HTERT RPE-1 (cell line): Measurements from ENCODE around the gene DNAJC8.

Source experiments
- in situ Hi-C: fragments of 300-500 bp; cut with MboI; formaldehyde crosslinking; loops from 4 replicates; pipeline ENCODE4 v1.14.3; 2020; ENCODE audit warnings: low sequenced_read_pairs

Gene DNAJC8

DNA sequence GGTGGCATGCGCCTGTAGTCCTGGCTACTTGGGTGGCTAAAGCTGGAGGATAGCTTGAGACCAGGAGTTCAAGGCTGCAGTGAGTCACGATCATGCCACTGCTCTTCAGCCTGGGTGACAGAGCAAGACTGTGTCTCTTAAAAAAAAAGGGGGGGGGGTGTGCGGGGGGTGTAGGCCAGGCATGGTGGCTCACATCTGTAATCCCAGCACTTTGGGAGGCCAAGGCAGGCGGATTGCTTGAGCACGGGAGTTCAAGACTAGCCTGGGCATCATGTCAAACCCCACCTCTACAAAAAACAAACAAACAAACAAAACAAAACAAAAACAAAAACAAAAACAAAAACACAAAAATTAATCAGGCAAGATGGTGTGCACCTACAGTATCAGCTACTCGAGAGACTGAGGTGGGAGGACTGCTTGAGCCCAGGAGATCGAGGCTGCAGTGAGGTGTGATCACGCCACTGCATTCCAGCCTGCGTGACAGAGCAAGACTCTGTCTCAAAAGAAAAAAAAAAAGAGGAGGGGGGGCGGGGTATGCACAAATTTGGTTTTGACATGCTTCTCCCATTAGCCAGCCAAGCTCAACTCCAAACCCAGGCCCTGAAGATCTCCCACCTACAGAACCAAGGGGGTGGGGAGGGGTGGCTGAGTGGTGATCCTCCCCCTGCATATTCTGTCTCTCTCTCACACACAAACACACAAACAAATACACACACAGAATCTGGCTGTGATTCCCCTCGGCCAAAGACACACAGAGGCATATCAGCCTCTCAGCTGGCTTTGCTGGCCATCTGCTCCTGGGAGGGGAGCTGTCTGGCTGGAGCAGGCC is 59.5 kb downstream of the DNAJC8 start:
- in situ Hi-C loops, result no loop called here

DNA sequence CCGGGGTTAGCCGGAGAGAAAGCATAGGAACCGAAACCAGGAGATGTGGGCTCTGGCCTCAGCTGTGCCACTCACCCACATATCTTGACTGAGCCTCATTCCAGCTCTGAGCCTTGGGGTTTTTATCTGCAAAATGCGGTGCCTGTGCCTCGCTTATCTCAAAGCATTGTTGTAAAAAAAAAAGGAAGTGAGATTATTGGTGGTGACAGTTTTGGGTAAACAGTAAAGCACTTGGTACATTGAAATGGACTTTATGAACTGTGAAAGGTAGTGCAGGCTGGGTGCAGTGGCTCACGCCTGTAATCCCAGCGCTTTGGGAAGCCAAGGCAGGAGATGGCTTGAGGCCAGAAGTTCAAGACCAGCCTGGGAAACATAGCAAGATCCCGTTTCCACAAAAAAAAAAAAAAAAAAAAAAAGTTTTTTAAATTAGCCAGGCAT is 60.1 kb downstream of the DNAJC8 start:
- in situ Hi-C loops, result no loop called here

- in situ Hi-C loops, result no loop called here
Observed at GRCh38 chr1:28171246-28171645, 61.6 kb downstream of the DNAJC8 start.

DNA sequence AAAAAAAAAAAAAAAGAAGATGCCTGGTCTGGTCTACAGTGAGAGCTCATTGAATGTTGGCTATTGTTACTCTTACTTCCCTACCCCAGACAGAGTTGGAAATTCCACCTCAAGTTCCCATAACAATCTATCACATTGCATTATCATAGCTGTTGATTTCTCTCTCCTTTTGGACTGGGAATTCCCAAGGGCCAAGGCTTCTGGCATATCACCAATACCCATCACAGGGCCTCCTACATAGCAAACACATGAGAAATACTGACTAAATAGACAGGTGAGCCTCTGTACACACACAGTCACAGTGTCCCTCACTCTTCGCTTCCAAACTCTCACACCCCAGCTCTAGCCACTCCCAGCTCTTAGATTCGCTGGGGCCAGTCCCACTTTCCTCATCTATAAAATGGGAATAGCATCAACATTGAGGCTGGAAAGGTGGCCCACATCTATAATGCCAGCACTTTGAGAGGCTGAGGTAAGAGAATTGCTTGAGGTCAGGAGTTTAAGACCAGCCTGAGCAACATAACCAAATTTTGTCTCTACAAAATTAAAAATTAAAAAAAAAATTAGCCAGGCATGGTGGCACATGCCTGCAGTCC is 62.7 kb downstream of the DNAJC8 start:
- in situ Hi-C loops, result no loop called here

- in situ Hi-C loops, result no loop called here
Observed at GRCh38 chr1:28163496-28164161, 69.2 kb downstream of the DNAJC8 start.

GRCh38 chr1:28162151-28162550 is 70.7 kb downstream of the DNAJC8 start:
- in situ Hi-C loops, result no loop called here

DNA sequence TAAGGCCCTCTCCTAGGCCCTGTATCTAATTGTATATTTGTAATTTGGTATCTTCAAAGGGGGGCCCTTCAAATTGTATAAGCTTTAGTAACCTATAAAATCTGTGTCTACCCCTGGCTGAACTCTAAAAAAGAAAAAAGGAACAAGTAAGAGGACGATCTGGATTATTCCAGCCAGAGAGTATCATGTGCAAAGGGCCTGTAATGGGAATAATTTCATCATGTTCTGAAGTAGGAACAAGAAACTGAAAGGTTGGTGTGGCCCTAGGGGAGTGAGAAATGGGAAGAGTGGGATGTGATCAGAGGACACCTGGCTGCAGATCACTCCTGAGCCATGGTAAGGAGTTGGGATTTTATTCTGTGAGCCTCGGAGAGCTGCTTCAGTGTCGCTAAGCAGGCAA is 71.1 kb downstream of the DNAJC8 start:
- in situ Hi-C loops, result no loop called here

GRCh38 chr1:28160782-28161266 is 72.0 kb downstream of the DNAJC8 start:
- in situ Hi-C loops, result no loop called here

- in situ Hi-C loops, result no loop called here
Observed at GRCh38 chr1:28159680-28160079, 73.1 kb downstream of the DNAJC8 start.

DNA sequence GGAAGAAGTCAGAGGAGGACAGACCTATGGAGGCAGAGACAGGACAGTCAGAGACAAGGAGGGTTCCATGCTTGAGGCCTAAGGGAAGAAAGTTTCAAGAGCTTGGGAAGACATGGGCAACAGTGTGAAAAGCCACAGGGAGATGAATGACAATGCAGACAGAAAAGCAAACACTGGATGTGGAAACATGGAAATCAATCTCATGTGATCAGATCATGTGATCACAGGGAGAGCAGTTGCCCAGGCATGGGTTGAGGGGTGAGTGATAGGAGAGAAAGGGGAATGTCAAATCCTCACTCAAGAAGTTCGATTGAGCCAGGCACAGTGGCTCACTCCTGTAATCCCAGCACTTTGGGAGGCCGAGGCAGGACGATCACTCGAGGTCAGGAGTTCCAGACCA is 73.6 kb downstream of the DNAJC8 start:
- in situ Hi-C loops, result no loop called here

DNA sequence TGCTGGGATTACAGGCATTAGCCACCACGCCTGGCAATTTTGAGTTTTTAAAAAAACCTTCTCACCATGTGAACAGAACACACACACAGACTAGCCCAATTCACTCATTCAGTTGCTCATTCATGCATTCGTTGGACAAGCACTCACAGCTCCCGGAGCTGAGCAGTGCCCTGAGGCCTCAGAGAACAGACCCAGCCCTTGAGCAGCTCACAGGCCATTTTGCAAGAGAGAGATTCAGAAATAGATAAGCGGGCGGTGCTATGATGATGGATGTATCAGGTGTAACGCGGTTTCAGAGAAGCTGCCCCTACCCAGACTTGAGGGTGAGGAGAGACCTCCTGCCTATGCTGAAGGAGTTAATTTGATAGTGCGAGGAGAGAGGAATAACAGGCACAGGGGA is 74.9 kb downstream of the DNAJC8 start:
- in situ Hi-C loops, result no loop called here

DNA sequence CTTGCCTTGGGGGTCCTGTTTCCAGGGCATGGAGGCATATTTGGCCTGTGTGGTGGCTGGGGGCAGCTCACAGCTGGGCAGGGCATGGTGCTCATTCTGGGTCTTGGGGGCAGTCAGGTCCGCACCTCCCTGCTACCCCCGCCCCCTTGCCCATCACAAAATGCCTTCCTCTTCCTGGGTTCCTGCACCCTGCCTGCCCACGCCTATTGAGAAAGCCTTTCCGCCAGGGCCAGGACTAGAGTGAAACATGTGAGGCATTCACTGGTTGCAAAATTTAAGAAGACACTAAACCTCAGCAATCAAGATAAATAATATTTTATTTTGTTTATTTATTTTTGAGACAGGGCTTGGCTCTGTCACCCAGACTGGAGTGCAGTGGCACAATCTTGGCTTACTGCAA is 76.0 kb downstream of the DNAJC8 start:
- in situ Hi-C loops, result no loop called here

DNA sequence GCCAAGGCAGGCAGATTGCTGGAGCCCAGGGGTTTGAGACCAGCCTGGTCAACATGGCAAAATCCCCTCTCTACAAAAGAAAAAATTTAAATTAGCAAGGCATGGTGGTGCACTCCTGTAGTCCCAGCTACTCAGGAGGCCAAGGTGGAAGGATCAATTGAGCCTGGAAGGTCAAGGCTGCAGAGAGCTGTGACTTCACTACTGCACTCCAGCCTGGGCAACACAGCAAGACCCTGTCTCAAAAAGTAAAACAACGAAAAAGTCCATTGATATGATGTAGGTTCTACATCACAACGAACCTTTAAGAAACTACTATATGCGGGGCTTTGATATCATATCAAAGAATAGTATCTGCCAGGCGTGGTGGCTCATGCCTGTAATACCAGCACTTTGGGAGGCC is 77.2 kb downstream of the DNAJC8 start:
- in situ Hi-C loops, result no loop called here

DNA sequence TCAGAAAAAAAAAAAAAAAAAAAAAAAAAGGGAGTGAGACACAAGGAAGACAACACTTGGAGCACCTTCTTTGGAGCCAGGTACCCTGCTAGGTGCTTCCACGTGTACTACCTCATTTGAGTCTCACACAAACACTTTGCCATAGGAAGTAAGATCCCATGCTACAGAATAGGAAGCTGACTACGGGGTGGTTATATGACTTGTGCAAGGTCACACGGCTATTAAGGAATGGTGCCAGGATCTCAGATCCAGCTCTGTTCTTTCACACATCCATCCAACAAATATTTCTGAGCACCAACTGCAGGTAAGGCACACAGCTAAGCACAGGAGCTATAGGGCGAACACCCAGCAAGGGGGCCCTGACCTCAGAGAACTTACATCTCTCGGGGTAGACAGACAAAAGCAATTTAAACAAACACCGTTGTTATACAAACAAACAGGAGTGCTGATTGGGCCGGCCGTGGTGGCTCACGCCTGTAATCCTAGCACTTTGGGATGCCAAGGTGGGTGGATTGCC is 78.7 kb downstream of the DNAJC8 start:
- in situ Hi-C loops, result no loop called here
